ENCODE measurements around the gene DNAI1. TPM values are rescaled to one million over a fixed set of nuclear protein-coding genes. Genes with fewer than 3 reads are reported as not detected.

Gene DNAI1
- polyA plus RNA-seq, 1 experiment = not detected

DNA sequence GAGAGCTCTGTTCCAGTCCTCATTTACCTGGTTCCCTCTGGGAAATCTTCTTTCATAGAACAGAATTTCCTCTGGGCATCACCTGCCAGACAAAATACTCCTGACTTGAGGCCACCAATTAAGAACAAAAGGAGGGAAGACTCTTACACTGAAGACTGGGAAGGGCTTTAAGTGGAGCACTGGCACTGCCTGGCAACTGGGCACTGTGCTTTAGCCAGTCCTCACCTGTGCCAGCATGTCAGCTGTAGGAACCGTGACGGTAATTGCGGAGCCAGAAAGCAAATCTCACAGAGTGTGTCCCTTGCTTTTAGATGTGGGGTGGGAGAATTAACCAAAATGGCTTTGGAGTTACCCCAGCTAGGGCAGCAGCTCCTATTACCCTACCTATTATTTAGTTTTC, 40.9 kb upstream of the DNAI1 start:
- TF ChIP-seq, protein P1, sequence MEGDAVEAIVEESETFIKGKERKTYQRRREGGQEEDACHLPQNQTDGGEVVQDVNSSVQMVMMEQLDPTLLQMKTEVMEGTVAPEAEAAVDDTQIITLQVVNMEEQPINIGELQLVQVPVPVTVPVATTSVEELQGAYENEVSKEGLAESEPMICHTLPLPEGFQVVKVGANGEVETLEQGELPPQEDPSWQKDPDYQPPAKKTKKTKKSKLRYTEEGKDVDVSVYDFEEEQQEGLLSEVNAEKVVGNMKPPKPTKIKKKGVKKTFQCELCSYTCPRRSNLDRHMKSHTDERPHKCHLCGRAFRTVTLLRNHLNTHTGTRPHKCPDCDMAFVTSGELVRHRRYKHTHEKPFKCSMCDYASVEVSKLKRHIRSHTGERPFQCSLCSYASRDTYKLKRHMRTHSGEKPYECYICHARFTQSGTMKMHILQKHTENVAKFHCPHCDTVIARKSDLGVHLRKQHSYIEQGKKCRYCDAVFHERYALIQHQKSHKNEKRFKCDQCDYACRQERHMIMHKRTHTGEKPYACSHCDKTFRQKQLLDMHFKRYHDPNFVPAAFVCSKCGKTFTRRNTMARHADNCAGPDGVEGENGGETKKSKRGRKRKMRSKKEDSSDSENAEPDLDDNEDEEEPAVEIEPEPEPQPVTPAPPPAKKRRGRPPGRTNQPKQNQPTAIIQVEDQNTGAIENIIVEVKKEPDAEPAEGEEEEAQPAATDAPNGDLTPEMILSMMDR (IDR thresholded peaks at IDR 0.05; ENCODE audit: insufficient read depth, low read depth, low read length) = no peak
- Histone ChIP-seq H3K36me3 (ENCODE audit: control insufficient read depth, insufficient read depth, low read length) (no peaks in the 10 kb centered on the region), H3K4me3 (ENCODE audit: low read depth, low read length) (no peak overlapping the region), H3K27me3 (ENCODE audit: control insufficient read depth, insufficient read depth, low read length) (no peaks in the 10 kb centered on the region)
- CTCF ChIA-PET = interaction anchor here (1.0 to 6.4 kb wide), 4 partner anchors 9 to 174 kb away, joined by 5 to 56 read pairs (median 6); no protein-coding TSS in a partner anchor
- POLR2A ChIA-PET = no interaction called here
- no peak for DNase-seq (ENCODE audit: low read depth)

DNA sequence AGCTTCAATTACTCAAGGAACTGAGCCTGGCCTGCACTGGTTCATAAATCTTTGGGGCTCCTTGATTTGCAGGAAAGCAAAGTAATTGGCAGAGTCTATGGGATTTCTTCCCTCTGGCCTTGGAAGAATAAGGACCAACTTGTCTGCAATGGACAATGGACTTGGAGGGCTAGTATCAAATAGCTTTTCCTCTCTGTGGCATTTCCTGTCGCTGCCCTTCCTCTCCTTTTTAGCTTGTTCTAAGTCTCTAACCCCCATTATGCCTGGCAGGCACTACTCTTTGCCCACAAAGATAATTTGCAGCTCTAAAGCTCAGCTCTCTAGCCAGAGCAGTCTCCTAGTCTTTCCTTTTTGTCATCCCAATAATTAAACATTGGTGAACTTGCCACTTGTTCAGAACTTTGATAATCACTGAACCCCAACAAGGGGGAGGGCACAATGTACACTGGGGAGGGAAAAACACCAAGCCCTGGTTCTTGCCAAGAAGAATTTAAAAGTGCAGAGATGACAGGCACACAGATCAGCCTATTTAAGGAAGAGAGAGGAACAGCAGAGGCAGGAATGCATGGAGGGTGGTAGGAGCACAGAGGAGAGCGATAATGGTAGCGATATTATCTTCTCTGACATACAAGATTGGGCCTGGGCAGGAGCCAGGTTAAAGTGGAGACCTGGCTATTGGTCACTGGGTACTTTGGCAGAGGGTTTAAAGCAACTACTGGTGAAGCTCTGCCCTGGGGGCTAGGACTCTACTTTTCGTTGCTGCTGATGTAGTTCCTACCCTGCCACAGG, 38.7 kb upstream of the DNAI1 start:
- H3K36me3 ChIP-seq (ENCODE audit: control insufficient read depth, insufficient read depth, low read length) = no peaks in the 10 kb centered on the region
- H3K4me3 ChIP-seq (ENCODE audit: low read depth, low read length) = no peak overlapping the region
- POLR2A ChIA-PET = no interaction called here
- CTCF ChIA-PET = interaction anchor here (1.7 kb wide), 1 partner anchor 15 kb away, joined by 9 read pairs; no protein-coding TSS in a partner anchor
- no peak for DNase-seq (ENCODE audit: low read depth)
- H3K27me3 ChIP-seq (ENCODE audit: control insufficient read depth, insufficient read depth, low read length) = no peaks in the 10 kb centered on the region
- TF ChIP-seq, protein P1 (IDR thresholded peaks at IDR 0.05; ENCODE audit: insufficient read depth, low read depth, low read length) = no peak

DNA sequence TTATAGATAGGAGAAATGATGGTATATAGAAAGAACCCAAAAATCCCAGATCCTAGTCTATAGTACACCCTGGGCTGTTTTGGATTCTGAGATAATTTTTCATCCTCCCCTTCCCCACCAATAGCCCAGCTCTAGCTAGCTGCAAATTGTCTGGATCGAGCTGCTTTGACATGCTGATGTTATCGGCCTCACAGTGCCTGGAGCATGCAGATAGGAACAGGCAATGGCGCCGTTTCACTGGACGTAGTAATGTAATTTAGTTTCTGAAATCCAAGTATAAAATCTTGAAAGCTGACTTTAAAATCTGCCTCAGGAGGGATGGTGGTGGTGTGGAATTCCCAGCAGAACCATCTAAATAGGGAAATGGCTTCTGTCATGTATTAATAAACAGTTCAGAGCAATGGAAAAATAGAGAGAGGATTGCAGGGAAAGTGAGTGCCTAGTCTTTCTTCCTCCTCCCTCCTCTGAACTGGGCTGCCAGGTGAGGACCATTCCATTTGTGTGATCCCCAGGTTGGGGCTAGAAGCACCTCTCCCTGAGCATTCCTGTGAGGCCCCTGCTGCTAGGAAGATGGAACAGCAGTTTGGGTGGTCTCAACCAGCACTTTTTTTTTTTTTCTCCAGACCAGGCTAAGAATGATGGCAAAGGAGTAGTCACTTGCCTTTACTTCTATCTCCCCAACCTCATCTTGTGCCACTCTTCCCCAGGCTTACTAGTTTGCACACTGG, 32.1 kb upstream of the DNAI1 start:
- no peak overlapping the region for H3K4me3 ChIP-seq (ENCODE audit: low read depth, low read length)
- POLR2A ChIA-PET = no interaction called here
- CTCF ChIA-PET = interaction anchor here (0.6 to 6.9 kb wide), 2 partner anchors 74 to 121 kb away, joined by 3 to 34 read pairs; no protein-coding TSS in a partner anchor
- no peaks in the 10 kb centered on the region for H3K27me3 ChIP-seq (ENCODE audit: control insufficient read depth, insufficient read depth, low read length)
- peaks cover 3% of the 10 kb centered on the region for H3K36me3 ChIP-seq (ENCODE audit: control insufficient read depth, insufficient read depth, low read length)
- no peak for DNase-seq (ENCODE audit: low read depth)
- TF ChIP-seq, protein P1 (IDR thresholded peaks at IDR 0.05; ENCODE audit: insufficient read depth, low read depth, low read length) = no peak

DNA sequence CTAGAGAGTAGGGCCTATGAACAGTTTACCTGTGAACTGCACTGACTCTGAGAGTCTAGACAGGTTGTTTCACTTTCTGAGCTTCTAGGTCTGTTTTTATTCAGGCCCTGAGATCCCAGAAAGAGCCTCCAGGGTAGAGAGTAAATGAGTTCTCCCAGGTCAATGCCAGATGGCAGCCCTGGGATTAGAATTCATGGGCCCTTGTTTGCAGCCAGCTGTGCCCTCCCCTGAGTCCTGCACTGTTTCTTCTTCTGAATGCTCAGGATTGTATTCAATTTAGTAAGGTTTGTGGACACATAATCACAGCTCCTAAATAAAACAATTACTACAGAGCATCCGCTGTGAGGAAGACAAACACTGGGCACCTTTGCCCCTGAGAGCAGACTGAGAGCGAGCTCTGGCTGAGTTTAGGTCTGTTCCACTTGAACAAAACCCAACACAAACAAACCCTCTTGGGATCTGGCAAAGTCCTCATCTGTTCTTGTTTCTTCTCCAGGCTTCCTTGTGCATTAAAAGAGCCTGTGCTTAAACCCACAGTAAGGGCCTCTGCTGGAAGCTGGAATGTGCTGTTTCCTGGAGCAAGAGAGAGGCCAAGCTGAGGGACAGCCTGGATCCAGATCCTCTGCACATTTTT, 30.2 kb upstream of the DNAI1 start:
- ChIA-PET CTCF (interaction anchor here (0.5 to 6.9 kb wide), 5 partner anchors 12 to 1302 kb away, joined by 3 to 39 read pairs (median 5); no protein-coding TSS in a partner anchor), POLR2A (no interaction called here)
- Histone ChIP-seq H3K4me3 (ENCODE audit: low read depth, low read length) (no peak overlapping the region), H3K36me3 (ENCODE audit: control insufficient read depth, insufficient read depth, low read length) (peaks cover 3% of the 10 kb centered on the region), H3K27me3 (ENCODE audit: control insufficient read depth, insufficient read depth, low read length) (no peaks in the 10 kb centered on the region)
- no peak for DNase-seq (ENCODE audit: low read depth)
- TF ChIP-seq, protein P1 (IDR thresholded peaks at IDR 0.05; ENCODE audit: insufficient read depth, low read depth, low read length) = no peak
